GM19238 (cell line): Measurements from ENCODE around the gene FAM120B.

Experiments used
- DNase-seq: peaks from one replicate; pipeline ENCODE4 v3.0.0; 2011; ENCODE audit warnings: low spot score; ENCODE audit not compliant: insufficient read length

Gene FAM120B

GRCh38 chr6:170271771-170272314, 34.7 kb upstream of the FAM120B start:
- peak; percentile 80 for DNase-seq

- DNase-seq = no peak
Observed at GRCh38 chr6:170272341-170273065, 34.1 kb upstream of the FAM120B start.

GRCh38 chr6:170273191-170273590, 33.4 kb upstream of the FAM120B start:
- DNase-seq = no peak

GRCh38 chr6:170273681-170274080, 32.9 kb upstream of the FAM120B start:
- DNase-seq = no peak

- DNase-seq = no peak
Observed at GRCh38 chr6:170274713-170275560, 31.6 kb upstream of the FAM120B start.

- no peak for DNase-seq
Observed at GRCh38 chr6:170276369-170277057, 30.0 kb upstream of the FAM120B start.

- no peak for DNase-seq
Observed at GRCh38 chr6:170277893-170278742, 28.4 kb upstream of the FAM120B start.

GRCh38 chr6:170278743-170279094, 27.8 kb upstream of the FAM120B start:
- DNase-seq = no peak

GRCh38 chr6:170279426-170279825, 27.1 kb upstream of the FAM120B start:
- DNase-seq = no peak

- DNase-seq = no peak
Observed at GRCh38 chr6:170279977-170280688, 26.4 kb upstream of the FAM120B start.

GRCh38 chr6:170280689-170281045, 25.9 kb upstream of the FAM120B start:
- DNase-seq = no peak

GRCh38 chr6:170281331-170282292, 24.9 kb upstream of the FAM120B start:
- DNase-seq = no peak

GRCh38 chr6:170282512-170283158, 23.9 kb upstream of the FAM120B start:
- no peak for DNase-seq

GRCh38 chr6:170283212-170284081, 23.1 kb upstream of the FAM120B start:
- no peak for DNase-seq

- no peak for DNase-seq
Observed at GRCh38 chr6:170284126-170284773, 22.3 kb upstream of the FAM120B start.

GRCh38 chr6:170284866-170285469, 21.6 kb upstream of the FAM120B start:
- no peak for DNase-seq

GRCh38 chr6:170285482-170285881, 21.1 kb upstream of the FAM120B start:
- DNase-seq = no peak
